OCI-M1 (cell line): ENCODE results near the gene PRPF4.
A peak's percentile ranks its signal among the peaks of the same experiment; 100 is the strongest.

Source experiments
- DNase-seq: peaks from one replicate; lab custom pipeline; 2025; lab: John Stamatoyannopoulos, UW

The PRPF4 gene

DNA sequence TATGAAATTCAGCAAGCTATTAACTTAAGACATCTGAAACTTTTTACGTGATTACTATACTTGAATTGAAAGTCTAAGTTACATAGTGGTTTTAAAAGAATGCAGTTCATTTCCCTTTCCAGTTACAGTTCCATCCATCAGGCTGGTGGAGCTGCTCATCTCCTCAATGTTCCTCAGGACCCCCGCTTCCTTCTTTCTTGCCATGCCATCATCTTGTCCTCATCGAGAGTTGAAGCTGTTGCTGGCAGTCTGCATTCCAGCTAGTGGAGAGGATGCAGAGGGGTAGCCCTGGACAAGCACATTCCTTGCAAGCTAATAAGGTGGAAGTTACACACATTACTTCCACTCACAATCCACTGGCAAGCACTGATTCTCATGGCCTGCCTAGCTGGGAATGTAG, 36.5 kb downstream of the PRPF4 start:
- DNase-seq: no peak

DNA sequence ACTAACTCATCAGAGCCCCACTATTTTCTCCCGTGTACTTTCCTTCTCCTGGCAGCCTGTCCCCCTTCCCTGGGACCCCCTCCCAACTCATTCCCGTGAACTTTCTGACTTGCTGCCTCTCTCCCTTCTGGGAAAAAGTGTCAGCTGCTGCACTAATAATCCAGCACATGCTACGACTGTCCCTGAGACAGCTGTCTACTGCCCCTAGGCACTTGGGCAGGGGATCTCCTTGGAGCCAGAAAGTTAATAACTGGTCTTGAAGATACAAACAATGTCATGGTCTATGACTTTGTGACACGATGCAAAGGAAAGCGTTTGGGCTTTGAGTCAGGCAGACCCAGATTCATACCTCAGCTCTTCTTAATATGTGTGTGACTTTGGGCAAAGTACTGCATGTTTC, 37.8 kb downstream of the PRPF4 start:
- DNase-seq: no peak

GRCh38 chr9:113315231-113315630, 39.8 kb downstream of the PRPF4 start:
- DNase-seq: no peak

DNA sequence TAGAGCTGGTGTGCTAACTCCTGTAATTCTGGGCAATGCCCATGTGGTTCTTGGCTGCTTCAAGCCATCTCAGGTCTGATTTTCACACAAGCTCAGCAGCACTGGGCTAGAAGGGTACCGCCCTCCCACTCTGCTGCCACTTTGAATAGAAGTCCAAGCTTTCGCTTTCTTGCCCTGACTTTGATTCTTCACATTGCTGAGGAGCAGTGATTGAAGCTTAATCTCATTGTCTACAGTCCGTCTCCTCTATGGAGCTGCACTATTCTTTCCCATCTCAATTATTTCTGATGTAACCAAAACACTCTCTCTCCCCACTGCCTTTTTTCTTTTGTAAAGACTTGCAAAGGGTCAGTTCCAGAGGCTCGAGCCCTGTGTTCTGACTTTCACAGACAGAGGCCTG, 40.6 kb downstream of the PRPF4 start:
- no peak for DNase-seq

DNA sequence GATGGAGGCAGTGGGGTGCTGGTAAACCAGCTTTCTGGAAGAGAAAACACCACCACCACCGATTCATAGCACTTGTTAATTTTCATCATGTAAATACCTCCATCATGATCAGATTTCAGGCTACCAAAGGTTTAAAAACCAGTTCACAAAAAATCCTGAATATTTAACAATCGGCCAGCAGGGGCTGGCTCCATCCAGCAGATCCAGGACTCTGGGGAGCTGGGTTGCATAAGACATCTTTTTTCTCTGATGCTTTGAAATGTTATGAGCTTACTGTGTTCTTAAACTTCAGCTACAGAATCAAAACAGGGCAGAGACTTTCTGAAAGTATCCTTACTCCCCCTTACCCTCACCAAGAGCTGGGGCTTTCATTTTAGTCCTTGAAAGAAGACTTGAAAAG, 42.3 kb downstream of the PRPF4 start:
- no peak for DNase-seq

- DNase-seq: no peak
Observed at GRCh38 chr9:113319054-113319453, 43.6 kb downstream of the PRPF4 start.

DNA sequence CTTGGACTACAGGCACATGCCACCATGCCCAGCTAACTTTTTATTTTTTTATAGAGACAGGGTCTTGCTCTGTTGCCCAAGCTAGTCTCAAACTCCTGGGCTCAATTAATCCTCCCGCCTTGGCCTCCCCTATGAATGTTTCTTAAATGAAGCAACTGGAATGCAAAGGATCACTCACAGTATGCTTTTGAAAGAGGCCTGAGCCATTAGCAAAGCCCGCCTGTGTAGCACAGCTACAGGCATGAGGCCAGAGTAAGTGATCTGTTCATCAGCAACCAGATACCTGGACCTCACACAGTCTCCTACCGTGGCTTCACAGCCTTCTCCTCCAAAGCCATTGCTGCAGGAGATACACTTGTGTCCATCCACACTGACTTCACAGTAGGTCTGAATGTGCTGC, 44.6 kb downstream of the PRPF4 start:
- no peak for DNase-seq

DNA sequence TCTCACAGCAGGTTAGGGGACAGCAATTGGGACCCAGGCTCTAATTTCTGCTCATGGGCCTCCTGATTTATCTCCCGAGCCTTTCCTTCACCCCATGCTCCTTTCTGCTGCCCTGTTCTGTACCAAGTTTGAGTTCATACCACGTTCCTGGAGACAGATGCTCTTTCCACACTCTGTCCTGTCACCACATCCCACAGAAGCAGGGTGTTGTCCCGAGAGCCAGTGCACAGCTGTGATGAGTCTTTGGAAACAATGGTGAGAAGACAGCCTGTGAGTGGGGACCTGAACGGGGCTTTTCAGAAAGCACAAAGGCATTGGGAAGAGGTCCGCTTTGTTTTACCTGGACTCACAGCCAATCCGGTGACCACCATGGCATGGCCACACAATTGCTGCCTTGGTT, 47.2 kb downstream of the PRPF4 start:
- no peak for DNase-seq

DNA sequence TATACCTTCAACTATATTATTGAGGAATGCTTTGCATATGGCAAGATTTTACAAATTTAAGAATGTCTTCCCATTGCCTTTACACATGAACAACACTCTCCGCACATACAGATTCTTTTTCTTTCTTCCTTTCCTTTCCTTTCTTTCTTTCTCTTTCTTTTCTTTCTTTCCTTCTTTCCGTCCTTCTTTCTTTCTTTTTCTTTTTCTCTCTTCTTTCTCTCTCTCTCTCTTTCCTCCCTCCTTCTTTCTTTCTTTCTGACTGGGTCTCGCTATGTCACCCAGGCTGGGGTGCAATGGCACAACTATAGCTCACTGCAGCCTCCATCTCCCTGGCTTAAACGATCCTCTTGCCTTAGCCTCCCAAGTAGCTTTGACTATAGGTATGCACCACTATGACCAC, 50.8 kb downstream of the PRPF4 start:
- no peak for DNase-seq

DNA sequence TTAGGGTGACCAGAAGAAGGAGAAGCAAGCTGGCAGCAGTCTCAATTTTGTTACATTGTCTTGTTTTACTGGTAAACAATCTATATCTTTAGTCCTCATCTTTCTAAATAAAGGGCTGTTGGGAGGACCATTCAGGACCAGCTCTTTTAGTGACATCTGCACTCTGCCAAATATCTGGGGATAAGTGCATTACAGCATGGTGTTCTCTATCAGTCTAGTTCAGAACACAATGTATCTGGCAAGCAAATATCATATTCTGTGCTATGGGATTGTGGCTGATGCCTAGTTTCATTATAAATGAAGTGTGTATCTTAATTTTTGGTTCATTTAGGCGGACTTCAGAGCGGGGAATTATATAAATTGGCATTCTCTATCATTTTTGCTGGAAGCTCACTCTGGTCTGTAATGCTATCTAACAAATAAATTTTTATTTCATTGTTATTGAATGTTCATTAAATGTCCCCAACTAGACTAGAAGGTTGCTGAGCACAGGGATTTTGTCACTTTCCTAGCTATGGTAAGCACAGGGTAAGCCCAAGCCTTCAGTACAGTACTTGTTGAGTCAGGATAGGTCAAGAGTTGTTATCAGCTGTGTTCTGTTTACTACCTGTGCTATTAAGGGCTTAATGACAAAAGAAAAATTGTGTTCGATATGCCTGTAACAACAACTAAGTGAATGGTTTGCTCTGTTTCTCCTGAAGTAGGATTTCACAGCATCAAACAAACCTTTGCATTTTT, 52.8 kb downstream of the PRPF4 start:
- DNase-seq: no peak

DNA sequence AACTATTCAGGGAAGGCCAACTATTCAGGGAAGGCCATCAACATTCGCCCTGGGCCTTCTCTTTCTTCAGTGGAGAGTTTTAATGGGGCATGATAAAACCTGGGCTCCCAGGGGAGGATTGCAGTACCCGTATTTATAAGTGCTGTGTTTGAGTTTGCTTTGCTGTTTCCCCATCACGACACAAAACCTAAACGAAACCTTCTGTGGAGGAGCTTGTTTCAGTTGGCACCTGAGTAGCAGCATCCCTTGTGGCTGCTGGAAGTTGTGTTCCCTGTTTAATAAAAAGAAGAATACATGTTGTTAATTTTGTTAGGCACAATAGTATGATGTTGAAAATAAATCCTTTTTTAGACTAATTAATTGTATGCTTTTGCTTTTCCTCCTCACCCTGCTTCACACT, 56.3 kb downstream of the PRPF4 start:
- no peak for DNase-seq

DNA sequence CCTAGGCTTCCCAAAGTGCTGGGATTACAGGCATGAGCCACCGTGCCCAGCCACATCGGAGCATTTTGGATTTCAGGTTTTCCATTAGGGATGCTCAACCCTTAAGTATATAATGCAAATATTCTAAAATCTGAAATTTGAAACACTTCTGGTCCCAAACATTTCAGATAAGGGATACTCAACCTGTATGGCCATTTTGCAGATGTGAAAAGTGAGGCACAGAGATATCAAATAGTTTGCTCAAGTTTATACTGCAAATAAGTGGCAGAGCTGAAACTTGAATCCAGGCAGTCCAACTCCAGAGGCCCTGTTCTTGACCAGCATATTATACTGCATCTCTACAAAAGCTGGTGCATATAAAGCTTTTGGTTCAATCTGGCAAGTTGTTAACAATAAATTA, 62.3 kb downstream of the PRPF4 start:
- DNase-seq: no peak

DNA sequence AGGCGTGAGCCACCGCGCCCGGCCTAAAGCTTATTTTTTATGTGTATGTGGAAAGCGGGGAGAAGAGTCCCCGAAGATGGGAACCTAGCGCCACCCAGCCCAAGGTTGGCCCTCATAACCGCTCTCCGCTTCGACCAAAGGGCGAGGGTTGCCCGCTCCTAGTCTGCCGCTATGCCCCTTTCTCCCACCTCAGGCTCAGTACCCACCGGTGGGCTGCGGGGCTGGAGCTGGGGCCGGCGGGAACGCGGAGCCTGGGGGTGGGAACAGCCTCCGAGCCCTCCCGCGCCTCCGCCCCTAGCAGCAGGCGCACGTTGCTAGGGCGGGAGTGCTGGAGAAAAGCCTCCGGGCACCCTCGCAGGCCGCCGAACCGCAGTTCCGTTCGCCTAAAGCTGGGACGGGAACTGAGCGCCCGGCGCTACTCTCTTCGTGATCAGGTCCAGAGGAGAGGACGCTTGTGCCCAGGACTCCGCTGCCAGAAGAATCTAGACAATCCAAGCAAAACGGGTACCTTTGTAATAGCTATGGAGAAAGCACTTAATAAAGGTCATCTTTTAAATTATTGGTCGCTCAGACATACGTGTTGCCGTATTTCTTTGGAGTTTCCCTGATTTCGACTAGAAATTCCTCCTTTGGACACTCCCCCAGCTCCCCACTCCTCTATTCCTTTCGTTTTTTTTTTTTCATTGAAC, 64.7 kb downstream of the PRPF4 start, which contains the start of gene WDR31:
WDR31 (minus strand) TSS at position 265 of the 689 bp plus-strand sequence. CDS start 8,253 bp downstream, outside the sequence.
- peak; percentile 93 for DNase-seq

DNA sequence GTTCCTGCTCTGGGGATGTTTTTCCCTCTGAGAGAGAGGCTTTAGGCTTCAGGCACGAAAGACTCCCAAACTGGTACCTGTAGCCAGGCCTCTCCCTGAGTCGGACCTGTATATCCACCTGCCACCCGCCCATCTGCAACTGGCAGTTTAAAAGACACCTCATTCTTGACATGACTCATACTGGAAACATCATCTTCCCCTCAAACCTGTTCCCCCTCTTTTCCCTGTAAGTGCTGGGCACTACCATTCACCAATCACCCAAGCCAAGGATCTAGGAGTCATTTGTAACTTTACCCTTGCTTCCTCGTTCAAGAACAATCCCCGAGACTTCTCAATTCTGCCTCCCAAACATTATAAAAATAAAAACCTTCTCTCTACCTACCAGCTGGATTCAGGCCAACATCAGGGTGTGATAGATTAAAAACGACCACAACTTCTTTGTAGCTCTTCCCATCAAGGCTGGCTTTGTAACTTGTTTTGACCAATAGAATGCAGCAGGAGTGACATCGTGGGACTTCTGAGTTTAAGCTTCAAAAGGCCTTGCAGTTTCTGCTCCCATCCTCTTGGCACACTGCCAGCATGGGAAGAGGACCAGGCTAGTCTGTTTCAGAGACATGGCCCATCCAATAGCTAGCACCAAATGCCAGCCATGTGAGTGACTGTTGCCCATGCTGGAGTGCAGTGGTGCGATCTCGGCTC, 66.4 kb downstream of the PRPF4 start:
- peak; percentile 45 for DNase-seq
